ENCODE data around the gene ZNF331.

ZNF331 gene

GRCh38 chr19:53521373-53522202 is 16.4 kb upstream of the ZNF331 start:
- no peak for DNase-seq

- DNase-seq = no peak
Measured at GRCh38 chr19:53525922-53526321, 12.0 kb upstream of the ZNF331 start.

GRCh38 chr19:53530622-53531021 is 7.3 kb upstream of the ZNF331 start:
- no peak for DNase-seq

GRCh38 chr19:53531457-53531856 is 6.5 kb upstream of the ZNF331 start:
- DNase-seq = no peak

- DNase-seq = no peak
Measured at GRCh38 chr19:53532362-53532761, 5.6 kb upstream of the ZNF331 start.

GRCh38 chr19:53536225-53536548 is 1.8 kb upstream of the ZNF331 start:
- no peak for DNase-seq

GRCh38 chr19:53537121-53537520 is 824 bp upstream of the ZNF331 start:
- no peak for DNase-seq

GRCh38 chr19:53538378-53539109 is 599 bp downstream of the ZNF331 start:
- no peak for DNase-seq

GRCh38 chr19:53540091-53540490 is 2.1 kb downstream of the ZNF331 start:
- DNase-seq = no peak

- no peak for DNase-seq
Measured at GRCh38 chr19:53541971-53542370, 4.0 kb downstream of the ZNF331 start.

GRCh38 chr19:53545271-53546065 is 7.5 kb downstream of the ZNF331 start:
- DNase-seq = no peak

- no peak for DNase-seq
Measured at GRCh38 chr19:53546758-53547513, 9.0 kb downstream of the ZNF331 start.

GRCh38 chr19:53549340-53549739 is 11.4 kb downstream of the ZNF331 start:
- DNase-seq = no peak

GRCh38 chr19:53552001-53552721 is 14.2 kb downstream of the ZNF331 start:
- DNase-seq = no peak

GRCh38 chr19:53553156-53553555 is 15.2 kb downstream of the ZNF331 start:
- DNase-seq = no peak

GRCh38 chr19:53553865-53554791 is 16.2 kb downstream of the ZNF331 start:
- peak; percentile 91 for DNase-seq

- no peak for DNase-seq
Measured at GRCh38 chr19:53554804-53555203, 16.9 kb downstream of the ZNF331 start.

- no peak for DNase-seq
Measured at GRCh38 chr19:53555352-53555751, 17.4 kb downstream of the ZNF331 start.

GRCh38 chr19:53571339-53571738 is 33.4 kb downstream of the ZNF331 start:
- no peak for DNase-seq

- DNase-seq = no peak
Measured at GRCh38 chr19:53576941-53577653, 39.2 kb downstream of the ZNF331 start.

All from left hindlimb (tissue), 1 donor.